GM21528 (cell line): ENCODE measurements around the gene OR10R2.
"Not testable (repeated sequence)": the region's sequence is repeated elsewhere in the genome, so short reads cannot be mapped to it uniquely, and the experiment has no call there.

Source experiments
- ATAC-seq: cut with Tn5 transposase; IDR thresholded peaks from one replicate; pipeline ENCODE4 v1.9.1; 2021; ENCODE audit warnings: mild to moderate bottlenecking, moderate library complexity; ENCODE audit not compliant: unreplicated experiment, low FRiP score

The OR10R2 gene

GRCh38 chr1:158471920-158472319 lies at the start of gene OR10R2:
OR10R2 (plus strand) TSS chr1:158472220; CDS start chr1:158472326, 106 bp downstream.
- ATAC-seq, result no peak

GRCh38 chr1:158425027-158425426 lies 47.0 kb upstream of the OR10R2 start:
- no peak for ATAC-seq

GRCh38 chr1:158426137-158426536 lies 45.9 kb upstream of the OR10R2 start, which contains the start of gene OR10K2:
OR10K2 (minus strand) TSS chr1:158426237; CDS start chr1:158420866, 5,371 bp downstream.
- ATAC-seq, result no peak

GRCh38 chr1:158430163-158430562 lies 41.9 kb upstream of the OR10R2 start:
- not testable (repeated sequence) for ATAC-seq

GRCh38 chr1:158434741-158435140 lies 37.3 kb upstream of the OR10R2 start:
- ATAC-seq, result no peak

- no peak for ATAC-seq
Observed at GRCh38 chr1:158445376-158445775, 26.6 kb upstream of the OR10R2 start.

GRCh38 chr1:158454537-158454936 lies 17.5 kb upstream of the OR10R2 start:
- ATAC-seq, result no peak

GRCh38 chr1:158457246-158457645 lies 14.8 kb upstream of the OR10R2 start:
- ATAC-seq, result no peak

- no peak for ATAC-seq
Observed at GRCh38 chr1:158458263-158458662, 13.8 kb upstream of the OR10R2 start.

GRCh38 chr1:158461534-158461933 lies 10.5 kb upstream of the OR10R2 start, which contains the start of gene OR10K1:
OR10K1 (plus strand) TSS chr1:158461834; CDS start chr1:158465562, 3,728 bp downstream.
- no peak for ATAC-seq

GRCh38 chr1:158485455-158485854 lies 13.4 kb downstream of the OR10R2 start:
- ATAC-seq, result no peak

- no peak for ATAC-seq
Observed at GRCh38 chr1:158491316-158491715, 19.3 kb downstream of the OR10R2 start.

- no peak for ATAC-seq
Observed at GRCh38 chr1:158493054-158493453, 21.0 kb downstream of the OR10R2 start.

GRCh38 chr1:158494796-158495195 lies 22.8 kb downstream of the OR10R2 start:
- no peak for ATAC-seq

GRCh38 chr1:158496374-158496773 lies 24.4 kb downstream of the OR10R2 start:
- no peak for ATAC-seq

- no peak for ATAC-seq
Observed at GRCh38 chr1:158506369-158506987, 34.5 kb downstream of the OR10R2 start.

- no peak for ATAC-seq
Observed at GRCh38 chr1:158507511-158507910, 35.5 kb downstream of the OR10R2 start.

- no peak for ATAC-seq
Observed at GRCh38 chr1:158509471-158510156, 37.6 kb downstream of the OR10R2 start.

GRCh38 chr1:158516966-158517365 lies 44.9 kb downstream of the OR10R2 start:
- ATAC-seq, result no peak

- ATAC-seq, result no peak
Observed at GRCh38 chr1:158520021-158520420, 48.0 kb downstream of the OR10R2 start.

GRCh38 chr1:158520955-158521665 lies 49.1 kb downstream of the OR10R2 start:
- no peak for ATAC-seq
